GM19043 (cell line): ENCODE results near the gene WAC.
"Not testable (repeated sequence)": the region's sequence is repeated elsewhere in the genome, so short reads cannot be mapped to it uniquely, and the experiment has no call there.

Source experiments
- ATAC-seq: cut with Tn5 transposase; IDR thresholded peaks from one replicate; pipeline ENCODE4 v1.9.1; 2021; ENCODE audit warnings: low read depth; ENCODE audit not compliant: unreplicated experiment

WAC gene, protein sequence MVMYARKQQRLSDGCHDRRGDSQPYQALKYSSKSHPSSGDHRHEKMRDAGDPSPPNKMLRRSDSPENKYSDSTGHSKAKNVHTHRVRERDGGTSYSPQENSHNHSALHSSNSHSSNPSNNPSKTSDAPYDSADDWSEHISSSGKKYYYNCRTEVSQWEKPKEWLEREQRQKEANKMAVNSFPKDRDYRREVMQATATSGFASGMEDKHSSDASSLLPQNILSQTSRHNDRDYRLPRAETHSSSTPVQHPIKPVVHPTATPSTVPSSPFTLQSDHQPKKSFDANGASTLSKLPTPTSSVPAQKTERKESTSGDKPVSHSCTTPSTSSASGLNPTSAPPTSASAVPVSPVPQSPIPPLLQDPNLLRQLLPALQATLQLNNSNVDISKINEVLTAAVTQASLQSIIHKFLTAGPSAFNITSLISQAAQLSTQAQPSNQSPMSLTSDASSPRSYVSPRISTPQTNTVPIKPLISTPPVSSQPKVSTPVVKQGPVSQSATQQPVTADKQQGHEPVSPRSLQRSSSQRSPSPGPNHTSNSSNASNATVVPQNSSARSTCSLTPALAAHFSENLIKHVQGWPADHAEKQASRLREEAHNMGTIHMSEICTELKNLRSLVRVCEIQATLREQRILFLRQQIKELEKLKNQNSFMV

DNA sequence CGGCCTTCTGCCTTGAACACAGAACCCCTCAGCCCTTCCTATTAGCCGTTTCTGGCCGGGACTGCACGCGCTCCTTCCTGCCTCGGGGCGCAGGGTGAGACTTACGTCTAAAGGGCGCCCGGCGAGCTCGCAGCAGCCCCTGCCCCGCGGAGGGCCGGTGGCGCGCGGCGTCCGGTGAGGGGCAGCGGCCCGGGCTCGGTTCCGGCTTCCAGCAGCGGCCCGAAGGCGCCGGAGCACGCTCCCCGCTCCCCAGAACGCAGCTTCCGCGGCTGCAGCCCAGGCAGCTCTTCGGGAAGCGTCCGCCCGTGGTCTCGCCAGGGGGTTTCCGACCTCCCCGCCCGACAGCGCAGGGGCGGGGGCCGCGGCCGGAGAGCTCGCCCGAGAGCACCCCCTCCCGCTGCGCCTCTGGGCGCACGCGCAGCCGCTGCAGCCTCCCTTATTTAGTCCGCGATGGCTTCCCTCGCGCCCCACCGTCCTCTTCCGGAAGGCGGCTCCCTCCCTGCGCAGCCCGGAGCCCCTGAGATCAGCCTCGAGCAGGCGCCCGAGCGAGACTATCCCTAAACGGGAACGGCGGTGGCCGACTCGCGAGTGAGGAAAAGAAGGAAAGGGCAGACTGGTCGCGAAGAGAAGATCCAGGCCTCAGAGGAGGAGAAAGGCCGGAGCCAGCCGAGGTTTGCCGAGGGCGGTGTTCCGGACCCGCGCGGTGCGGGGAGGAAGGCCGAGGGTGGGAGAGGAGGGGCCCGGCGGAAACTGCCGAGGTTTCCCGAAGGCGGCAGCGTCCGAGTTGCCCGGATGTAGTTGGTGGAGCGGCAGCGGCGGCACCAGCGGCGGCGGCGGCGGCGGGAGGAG lies at the start of gene WAC:
TSS of gene WAC (plus strand) at position 782 of the 849 bp plus-strand sequence. CDS start 462 bp downstream, outside the sequence.
- peak; percentile 75 for ATAC-seq

DNA sequence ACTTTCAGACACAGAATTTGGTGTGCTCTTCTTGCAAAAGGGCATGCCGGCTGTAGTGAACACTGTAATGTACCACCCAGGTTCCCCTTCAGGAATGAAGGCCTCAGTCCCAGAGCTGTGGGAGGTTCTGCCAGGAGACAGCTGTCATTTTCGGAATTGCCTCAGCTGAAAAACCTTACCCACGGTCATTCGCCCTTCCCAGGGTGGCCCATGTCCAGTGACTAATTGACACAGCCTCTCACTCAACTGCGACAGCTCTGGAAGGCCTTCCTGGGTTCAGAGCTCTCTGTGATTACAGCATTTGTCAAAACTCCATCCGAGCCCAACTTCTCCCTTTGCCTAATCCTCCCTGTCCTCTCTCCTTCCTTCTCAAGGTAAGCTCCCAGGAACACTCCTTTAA lies 43.7 kb upstream of the WAC start:
- ATAC-seq = no peak

DNA sequence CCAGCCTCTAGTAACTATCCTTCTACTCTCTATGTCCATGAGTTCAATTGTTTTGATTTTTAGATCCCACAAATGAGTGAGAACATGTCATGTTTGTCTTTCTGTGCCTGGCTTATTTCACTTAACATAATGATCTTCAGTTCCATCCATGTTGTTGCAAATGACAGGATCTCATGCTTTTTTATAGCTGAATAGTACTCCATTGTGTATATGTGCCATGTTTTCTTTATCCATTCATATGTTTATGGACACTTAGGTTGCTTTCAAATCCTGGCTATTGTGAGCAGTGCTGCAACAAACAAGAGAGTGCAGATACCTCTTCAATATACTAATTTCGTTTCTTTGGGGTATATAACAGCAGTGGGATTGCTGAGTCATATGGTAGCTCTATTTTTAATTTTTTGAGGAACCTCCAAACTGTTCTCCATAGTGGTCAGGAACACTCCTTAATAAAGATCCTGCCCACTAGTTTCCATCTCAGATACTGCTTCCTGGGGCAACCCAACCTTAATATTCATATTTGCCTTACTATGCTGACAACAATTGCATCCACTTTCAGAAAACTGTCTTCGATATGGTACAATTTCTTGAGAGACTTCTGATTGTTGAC lies 42.6 kb upstream of the WAC start:
- ATAC-seq = not testable (repeated sequence)

DNA sequence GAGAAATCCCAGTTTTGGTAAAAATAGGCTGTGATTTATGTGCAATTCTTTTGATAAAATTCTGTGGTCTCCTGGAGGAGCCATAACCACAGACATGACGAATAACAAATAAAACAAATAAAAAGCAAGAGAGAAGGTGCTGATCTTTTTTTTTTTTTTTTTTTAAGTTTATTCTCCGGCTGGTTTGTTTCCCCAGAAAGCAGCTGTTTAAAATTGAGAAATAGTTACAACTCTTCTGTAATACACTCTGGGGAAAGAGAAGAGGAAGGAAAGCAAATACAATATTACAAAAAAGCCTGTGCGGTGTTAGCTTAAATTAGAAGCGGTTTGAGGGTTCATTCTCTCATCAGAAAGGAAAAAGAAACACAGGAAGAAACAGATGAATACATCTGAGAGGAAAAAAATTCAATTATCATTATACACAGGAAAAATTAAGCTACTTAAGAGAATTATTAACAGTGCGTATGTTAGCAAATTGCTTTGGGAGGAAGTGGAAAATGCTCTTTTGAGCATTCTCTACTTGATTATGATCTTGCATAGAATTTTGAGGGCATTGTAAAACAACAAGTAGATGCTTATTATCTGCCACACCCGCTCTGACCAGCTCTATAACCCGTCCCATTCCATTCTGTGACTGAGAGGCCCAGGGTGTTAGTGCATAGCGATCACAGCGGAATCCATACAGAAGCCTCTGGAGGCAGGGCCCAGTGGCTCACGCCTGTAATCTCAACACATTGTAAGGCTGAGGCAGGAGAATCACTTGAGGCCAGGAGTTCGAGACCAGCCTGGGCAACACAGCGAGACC lies 40.6 kb upstream of the WAC start:
- no peak for ATAC-seq

- ATAC-seq = no peak
Measured at GRCh38 chr10:28494420-28494819, 38.5 kb upstream of the WAC start.

DNA sequence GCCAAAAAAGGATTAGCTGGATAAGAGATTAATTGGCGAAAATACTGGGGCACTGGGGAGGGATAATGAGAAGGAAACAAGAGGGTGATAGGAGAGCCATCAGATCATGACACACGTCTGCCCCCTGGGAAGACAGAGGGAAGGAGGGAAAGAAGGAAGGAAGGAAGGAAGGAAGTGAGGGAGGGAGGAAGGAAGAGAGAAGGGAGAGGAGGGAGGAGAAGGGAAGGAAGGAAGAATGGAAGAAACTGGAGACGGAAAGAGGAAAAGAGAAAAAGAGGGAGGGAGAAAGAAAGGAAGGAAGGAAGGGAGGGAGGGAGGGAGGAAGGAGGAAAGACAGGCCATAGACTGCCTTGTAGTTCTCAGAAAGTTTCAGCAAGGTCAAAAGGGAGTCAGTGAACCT lies 37.8 kb upstream of the WAC start:
- ATAC-seq = no peak

DNA sequence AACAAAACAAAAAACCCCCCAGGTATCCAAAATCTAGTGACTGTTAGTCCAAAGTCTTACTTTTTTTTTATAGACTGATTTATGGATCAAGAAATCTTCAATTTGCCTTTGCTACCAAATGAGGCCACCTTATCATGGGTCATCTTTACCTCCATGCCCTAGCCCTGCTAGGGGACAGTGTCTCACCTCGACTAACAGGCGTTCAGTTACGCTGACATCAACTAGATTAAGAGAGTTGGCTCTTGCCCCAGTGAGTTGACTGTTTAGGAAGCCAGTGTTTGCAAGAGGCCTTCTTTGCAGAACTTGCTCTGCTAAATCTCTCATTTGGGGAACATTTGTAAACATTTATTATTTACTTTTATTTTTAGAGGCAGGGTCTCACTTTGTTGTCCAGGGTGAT lies 36.9 kb upstream of the WAC start:
- no peak for ATAC-seq

DNA sequence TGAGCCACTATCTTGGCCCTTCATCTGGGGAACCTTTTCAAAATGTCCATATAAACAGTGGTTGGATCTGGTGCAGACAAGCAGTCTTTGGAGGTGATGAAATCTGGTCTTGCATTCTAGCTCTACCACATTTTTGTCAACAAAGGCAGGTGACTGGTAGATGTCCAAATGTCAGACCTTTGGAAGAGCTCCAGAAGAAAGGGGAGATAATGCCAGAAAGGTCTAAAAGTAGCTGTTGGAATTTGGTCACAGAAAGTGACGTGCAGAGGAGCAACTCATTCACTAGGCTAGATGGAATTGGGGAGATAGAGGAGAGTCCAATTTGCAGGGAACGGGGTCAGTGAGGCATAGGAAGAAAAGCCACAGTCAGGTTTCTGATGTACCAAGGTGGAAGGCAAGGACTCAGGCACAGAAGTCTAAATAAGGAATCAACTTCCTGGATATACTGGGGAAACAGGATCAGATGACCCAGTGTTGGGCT lies 36.4 kb upstream of the WAC start:
- ATAC-seq = no peak

DNA sequence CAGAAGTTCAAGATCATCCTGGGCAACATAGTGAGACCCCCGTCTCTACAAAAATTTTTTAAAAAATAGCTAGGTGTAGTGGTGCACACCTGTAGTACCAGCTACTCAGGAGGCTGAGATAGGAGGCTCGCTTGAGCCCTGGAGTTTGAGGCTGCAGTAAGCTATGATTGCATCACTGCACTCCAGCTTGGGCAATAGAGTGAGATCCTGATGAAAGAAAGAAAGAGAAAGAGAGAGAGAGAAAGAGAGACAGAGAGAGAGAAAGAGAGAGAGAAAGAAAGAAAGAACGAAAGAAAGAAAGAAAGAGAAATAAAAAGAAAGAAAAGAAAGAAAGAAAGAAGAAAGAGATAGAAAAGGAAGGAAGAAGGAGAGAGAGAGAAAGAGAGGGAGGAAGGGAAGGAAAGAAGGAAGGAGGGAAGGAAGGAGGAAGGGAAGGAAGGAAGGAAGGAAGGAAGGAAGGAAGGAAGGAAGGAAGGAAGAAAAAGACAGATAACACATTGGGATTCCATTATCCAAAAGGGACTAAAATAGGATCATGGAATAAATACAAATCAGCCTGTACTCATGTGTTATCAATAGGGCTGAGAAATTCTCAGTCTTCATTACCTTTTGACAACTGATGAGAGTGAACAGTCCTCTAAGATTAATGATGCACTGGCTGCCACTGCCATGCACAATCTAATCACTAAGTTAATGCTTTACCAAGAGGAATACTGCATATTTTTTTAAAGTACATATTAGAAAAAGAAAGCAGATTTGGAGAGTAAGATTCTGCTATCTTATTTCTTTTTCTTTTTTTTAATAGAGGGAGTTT lies 35.4 kb upstream of the WAC start:
- no peak for ATAC-seq

DNA sequence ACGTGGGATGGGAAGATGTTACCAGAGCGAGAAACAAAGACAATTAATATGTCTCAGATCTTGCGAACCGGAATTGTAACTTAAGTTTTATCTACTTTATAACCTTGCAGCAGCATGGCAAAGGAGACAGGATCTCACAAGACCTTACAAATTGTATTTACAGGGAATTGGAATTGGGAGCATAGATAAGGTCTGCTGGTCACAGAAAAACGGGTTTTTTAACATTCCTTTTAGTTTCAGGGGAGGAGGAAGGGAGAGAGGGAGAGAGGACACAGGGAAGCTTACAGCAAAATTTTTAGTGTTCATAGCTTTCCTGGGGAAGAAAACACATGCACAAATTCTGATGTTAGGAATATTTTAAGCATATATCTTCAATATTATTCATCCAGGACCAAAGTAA lies 32.7 kb upstream of the WAC start:
- ATAC-seq = not testable (repeated sequence)

GRCh38 chr10:28503114-28503513 lies 29.8 kb upstream of the WAC start:
- no peak for ATAC-seq

DNA sequence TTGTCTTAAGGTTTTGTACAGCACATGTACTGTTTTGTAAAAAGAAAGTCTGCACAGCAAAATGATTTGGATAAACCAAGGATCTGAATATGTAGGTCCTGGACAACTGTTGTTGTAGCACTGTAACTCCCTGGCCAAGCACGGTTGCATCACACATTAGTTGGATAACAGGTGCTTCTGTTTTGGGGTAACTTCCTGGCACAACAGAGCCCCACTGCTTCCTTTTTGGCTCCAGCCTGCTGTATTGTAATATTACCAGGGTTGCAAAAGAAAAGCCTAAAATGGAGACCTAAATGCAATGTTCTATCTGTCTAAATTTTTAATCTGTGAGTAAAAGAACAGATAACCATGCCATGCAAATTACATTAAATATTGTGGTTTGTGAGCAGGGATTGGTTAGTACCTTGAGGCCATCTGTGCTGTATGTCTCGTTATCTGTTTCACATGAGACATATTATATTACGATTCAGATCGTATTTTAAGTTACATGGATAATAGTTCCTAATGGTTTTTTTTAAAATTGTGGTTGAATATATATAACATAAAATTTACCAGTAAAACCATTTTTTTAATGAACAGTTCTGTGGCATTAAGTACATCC lies 27.5 kb upstream of the WAC start:
- no peak for ATAC-seq

- no peak for ATAC-seq
Measured at GRCh38 chr10:28508304-28508925, 24.5 kb upstream of the WAC start.

DNA sequence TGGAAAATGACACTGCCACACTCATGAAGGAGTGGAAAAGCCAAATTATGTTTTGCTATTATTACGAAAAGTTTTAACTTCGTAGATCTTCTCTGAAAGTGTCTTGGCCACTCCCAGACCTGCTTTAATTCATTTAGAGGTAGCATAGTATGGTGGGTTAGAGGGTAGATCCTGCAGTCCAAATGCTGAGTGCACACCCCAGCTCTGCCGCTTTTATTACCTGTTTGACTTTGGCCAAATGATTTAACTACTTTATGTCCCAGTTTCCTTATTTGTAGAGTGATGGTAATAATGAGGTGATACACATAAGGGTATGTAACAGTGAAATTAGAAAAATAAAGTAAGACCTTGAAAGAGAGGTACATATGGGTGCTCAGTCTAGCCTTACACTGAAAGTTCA lies 23.6 kb upstream of the WAC start:
- no peak for ATAC-seq

DNA sequence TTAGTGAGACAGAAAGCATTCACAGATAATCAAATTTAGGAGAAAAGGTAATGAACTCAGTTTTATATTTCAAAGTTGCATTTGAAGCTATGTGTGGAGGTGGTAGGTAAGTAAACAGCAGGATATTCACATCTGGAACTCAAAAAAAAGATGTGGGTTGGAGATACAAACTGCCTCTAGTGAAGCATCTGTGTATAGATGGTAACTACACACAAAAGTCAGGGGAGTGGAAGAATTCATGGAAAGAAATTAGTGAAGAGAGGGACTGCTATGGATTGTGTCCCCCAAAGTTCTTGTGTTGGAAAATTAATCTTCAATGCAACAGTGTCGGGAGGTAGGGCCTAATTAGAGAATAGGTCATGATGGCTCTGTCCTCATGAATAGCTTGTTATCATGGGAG lies 18.3 kb upstream of the WAC start:
- ATAC-seq = no peak

DNA sequence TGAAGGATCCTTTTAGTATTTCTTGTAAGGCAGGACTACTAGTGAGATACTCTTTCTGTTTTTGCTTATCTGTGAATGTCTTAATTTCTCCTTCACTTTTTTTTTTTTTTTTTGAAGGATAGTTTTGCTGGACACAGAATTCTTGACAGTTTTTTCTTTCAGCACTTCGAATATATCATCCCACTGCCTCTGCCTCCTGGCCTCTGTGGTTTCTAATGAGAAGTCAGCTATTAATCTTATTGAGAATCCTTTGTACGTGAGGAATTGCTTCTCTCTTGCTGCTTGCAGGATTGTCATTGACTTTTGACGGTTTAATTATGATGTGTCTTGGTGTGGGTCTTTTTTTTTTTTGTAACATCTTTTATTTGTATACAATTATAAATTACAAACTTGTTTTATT lies 12.6 kb upstream of the WAC start:
- no peak for ATAC-seq

GRCh38 chr10:28520828-28521227 lies 12.1 kb upstream of the WAC start:
- not testable (repeated sequence) for ATAC-seq

DNA sequence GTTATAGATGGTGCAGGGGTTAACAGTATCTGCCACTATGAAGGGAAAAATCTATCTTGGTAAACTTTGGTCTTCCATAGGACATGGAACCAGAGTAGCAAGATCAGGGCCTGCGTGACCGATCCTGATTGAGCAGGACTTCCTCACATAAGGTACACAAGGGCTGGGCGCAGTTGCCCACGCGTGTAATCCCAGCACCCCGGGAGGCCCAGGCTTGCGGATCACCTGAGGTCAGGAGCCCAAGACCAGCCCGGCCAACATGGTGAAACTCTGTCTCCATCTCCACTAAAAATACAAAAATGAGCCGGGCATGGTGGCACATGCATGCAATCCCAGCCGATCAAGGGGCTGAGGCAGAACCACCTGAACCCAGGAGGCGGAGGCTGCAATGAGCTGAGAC lies 11.0 kb upstream of the WAC start:
- not testable (repeated sequence) for ATAC-seq
